ENCODE measurements around the gene FKBP15.

Gene FKBP15

GRCh38 chr9:113247640-113248039 is 26.6 kb upstream of the FKBP15 start:
- DNase-seq (ENCODE audit: low read depth) = no peak
- no peak for TF ChIP-seq CTCF (conservative IDR thresholded peaks at IDR 0.05; ENCODE audit: low read depth, low read length)
- no peak overlapping the region for H3K4me3 ChIP-seq (ENCODE audit: low read length)

GRCh38 chr9:113246928-113247327 is 25.9 kb upstream of the FKBP15 start:
- no peak overlapping the region for H3K4me3 ChIP-seq (ENCODE audit: low read length)
- DNase-seq (ENCODE audit: low read depth) = no peak
- no peak for TF ChIP-seq CTCF (conservative IDR thresholded peaks at IDR 0.05; ENCODE audit: low read depth, low read length)

- no peak overlapping the region for H3K4me3 ChIP-seq (ENCODE audit: low read length)
- no peak for DNase-seq (ENCODE audit: low read depth)
- TF ChIP-seq CTCF (conservative IDR thresholded peaks at IDR 0.05; ENCODE audit: low read depth, low read length) = no peak
These were observed 24.8 kb upstream of the FKBP15 start for GRCh38 chr9:113245894-113246293.

- no peak overlapping the region for H3K4me3 ChIP-seq (ENCODE audit: low read length)
- TF ChIP-seq CTCF (conservative IDR thresholded peaks at IDR 0.05; ENCODE audit: low read depth, low read length) = no peak
- DNase-seq (ENCODE audit: low read depth) = no peak
These were observed 23.5 kb upstream of the FKBP15 start for GRCh38 chr9:113244556-113244955.

- no peak for DNase-seq (ENCODE audit: low read depth)
- no peak overlapping the region for H3K4me3 ChIP-seq (ENCODE audit: low read length)
- no peak for TF ChIP-seq CTCF (conservative IDR thresholded peaks at IDR 0.05; ENCODE audit: low read depth, low read length)
These were observed 20.1 kb upstream of the FKBP15 start for GRCh38 chr9:113241161-113241560.

GRCh38 chr9:113238859-113239232 is 17.8 kb upstream of the FKBP15 start:
- no peak for DNase-seq (ENCODE audit: low read depth)
- H3K4me3 ChIP-seq (ENCODE audit: low read length) = no peak overlapping the region
- TF ChIP-seq CTCF (conservative IDR thresholded peaks at IDR 0.05; ENCODE audit: low read depth, low read length) = no peak

GRCh38 chr9:113238202-113238858 is 17.3 kb upstream of the FKBP15 start:
- no peak for TF ChIP-seq CTCF (conservative IDR thresholded peaks at IDR 0.05; ENCODE audit: low read depth, low read length)
- no peak for DNase-seq (ENCODE audit: low read depth)

More at GRCh38 chr9:113238202-113238858, 17.3 kb upstream of the FKBP15 start:
- H3K4me3 ChIP-seq (ENCODE audit: low read length) = no peak overlapping the region
